Erythroblast (primary cell): ENCODE measurements around the gene MCUB.
"Not testable (repeated sequence)": the region's sequence is repeated elsewhere in the genome, so short reads cannot be mapped to it uniquely, and the experiment has no call there.

Experiments used
- DNase-seq, 2 experiments: peaks; one replicate each; lab custom pipeline; 2025; lab: John Stamatoyannopoulos, UW
- GATA1 ChIP-seq: IDR thresholded peaks from 2 replicates; pipeline ENCODE4 v1.6.1; 2011; ENCODE audit warnings: low read depth, mild to moderate bottlenecking, control low read depth, low read length, moderate library complexity
- POLR2A ChIP-seq: IDR thresholded peaks from 2 replicates; pipeline ENCODE4 v1.6.1; 2011; ENCODE audit warnings: mild to moderate bottlenecking, low read length

Gene MCUB

GRCh38 chr4:109559983-109560686 is at the start of gene MCUB:
MCUB (plus strand) TSS chr4:109560246; CDS start chr4:109560338, 92 bp downstream.
- TF ChIP-seq POLR2A (peak; percentile 85), GATA1 (no peak)
- DNase-seq, result peak; percentile 93 to 94

DNA sequence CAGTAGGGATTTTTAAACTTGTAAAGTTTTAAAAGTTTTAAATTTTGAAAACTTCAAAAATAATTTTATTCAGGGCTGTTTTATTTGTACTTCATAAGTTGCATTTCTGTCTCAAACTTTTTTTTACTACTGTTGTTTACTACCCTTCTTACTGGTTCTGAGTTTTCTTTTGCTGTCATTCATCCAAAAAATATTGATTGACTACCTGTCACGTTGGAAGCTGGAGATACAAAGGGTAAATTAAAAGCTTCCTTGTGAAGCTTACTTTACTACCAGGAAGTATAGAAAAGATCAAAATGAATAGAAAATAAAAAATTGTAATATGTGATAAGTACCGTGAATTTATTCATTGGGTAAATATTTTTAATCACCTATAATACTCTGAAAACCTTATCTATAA is 49.4 kb upstream of the MCUB start:
- TF ChIP-seq GATA1, result no peak
- no peak for DNase-seq

DNA sequence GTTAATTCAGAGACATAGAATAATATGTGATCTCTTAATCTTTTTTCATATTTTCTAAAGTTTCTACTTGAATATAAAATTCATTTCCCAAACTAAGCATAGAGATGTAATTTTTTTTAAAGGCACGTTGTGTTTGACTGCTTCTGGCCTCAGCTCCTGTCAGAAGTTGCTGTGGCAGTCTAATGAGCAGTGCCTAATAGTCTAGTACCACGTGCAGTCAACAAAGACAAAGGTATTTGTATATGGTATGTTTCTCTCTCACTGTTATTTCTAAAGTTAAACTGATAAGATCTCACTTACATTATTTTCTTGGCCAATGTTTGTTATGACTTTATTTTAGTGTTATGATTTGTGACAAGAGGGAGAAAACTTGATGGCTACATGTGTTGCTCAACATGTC is 48.6 kb upstream of the MCUB start:
- DNase-seq, result no peak
- TF ChIP-seq POLR2A (no peak), GATA1 (no peak)

- DNase-seq, result not testable (repeated sequence)
Measured at GRCh38 chr4:109513368-109513767, 46.7 kb upstream of the MCUB start.

GRCh38 chr4:109532182-109532581 is 27.9 kb upstream of the MCUB start:
- TF ChIP-seq GATA1 (no peak), POLR2A (no peak)
- no peak for DNase-seq

DNA sequence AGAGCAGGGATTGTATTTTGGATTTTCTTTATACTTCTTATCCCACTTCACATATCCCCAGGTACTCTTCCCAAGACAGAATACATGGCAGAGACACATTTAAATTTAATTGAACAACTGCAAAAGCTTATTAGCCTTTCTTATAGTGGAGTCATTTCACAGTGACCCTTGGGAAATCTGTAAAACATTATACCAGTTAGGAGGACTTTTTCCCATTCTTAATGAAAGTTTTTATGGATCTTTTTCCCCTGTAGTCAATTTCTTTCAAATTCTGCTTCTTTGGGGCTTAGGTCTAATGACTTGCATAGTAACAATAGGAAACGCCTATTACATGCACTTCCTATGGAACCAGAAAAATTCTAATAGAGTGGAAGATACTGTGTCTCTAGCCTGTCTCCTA is 14.6 kb upstream of the MCUB start:
- TF ChIP-seq GATA1, result no peak
- no peak for TF ChIP-seq POLR2A
- no peak for DNase-seq

GRCh38 chr4:109547394-109547793 is 12.7 kb upstream of the MCUB start:
- no peak for DNase-seq
- TF ChIP-seq POLR2A, result no peak
- no peak for TF ChIP-seq GATA1

DNA sequence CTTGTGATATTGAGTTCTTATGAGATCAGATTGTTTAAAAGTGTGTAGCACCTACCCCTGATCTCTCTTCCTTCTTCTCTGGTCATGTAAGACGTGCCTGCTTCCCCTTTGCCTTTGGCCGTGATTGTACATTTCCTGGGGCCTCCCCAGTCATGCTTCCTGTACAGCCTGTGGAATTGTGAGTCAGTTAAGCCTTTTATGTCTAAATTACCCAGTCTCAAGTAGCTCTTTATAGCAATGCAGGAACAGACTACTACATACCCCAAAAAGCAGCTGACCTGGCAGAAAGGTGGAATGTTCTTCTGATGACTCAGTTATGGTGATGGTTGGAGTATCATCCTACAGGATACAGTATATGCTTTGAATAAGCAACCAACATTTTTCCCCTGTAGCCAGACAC is 11.4 kb upstream of the MCUB start:
- TF ChIP-seq POLR2A, result no peak
- no peak for DNase-seq

- TF ChIP-seq POLR2A, result no peak
- no peak for TF ChIP-seq GATA1
- DNase-seq, result no peak
Measured at GRCh38 chr4:109552237-109552636, 7.8 kb upstream of the MCUB start.

- no peak for TF ChIP-seq POLR2A
- no peak for TF ChIP-seq GATA1
- DNase-seq, result no peak
Measured at GRCh38 chr4:109553130-109553529, 6.9 kb upstream of the MCUB start.

- TF ChIP-seq POLR2A (no peak), GATA1 (no peak)
- DNase-seq, result no peak
Measured at GRCh38 chr4:109554971-109555370, 5.1 kb upstream of the MCUB start.

- TF ChIP-seq GATA1 (no peak), POLR2A (no peak)
- DNase-seq, result no peak
Measured at GRCh38 chr4:109557433-109557832, 2.6 kb upstream of the MCUB start.

DNA sequence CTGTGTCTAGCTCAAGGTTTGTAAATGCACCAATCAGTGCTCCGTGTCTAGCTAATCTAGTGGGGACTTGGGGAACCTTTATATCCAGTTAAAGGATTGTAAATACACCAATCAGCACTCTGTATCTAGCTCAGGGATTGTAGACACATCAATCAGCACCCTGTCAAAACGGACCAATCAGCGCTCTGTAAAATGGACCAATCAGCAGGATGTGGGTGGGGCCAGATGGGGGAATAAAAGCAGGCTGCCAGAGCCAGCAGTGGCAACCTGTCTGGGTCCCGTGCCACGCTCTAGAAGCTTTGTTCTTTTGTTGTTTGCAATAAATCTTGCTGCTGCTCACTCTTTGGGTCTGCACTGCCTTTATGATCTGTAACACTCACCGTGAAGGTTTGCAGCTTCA is 2.0 kb upstream of the MCUB start:
- DNase-seq, result peak; percentile 29 to 35

DNA sequence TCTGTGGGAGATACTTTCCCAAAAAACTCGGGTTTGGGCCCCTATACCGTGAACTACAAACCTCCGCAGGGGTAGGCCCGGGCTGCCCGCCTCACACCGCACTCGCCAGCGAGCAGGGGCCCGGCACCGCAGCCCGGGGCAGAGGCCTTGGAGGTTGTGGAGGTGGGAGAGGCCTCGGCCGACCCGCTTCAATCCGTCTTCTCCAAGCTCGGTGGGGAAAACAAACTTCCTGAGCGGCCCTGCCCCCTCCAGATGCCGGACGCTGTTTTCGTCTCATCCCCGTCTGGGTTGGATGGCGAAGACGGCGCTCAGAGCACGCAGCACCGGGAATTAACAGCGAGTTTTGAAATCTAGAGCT is 442 bp upstream of the MCUB start:
- no peak for DNase-seq
- TF ChIP-seq GATA1 (no peak), POLR2A (no peak)

DNA sequence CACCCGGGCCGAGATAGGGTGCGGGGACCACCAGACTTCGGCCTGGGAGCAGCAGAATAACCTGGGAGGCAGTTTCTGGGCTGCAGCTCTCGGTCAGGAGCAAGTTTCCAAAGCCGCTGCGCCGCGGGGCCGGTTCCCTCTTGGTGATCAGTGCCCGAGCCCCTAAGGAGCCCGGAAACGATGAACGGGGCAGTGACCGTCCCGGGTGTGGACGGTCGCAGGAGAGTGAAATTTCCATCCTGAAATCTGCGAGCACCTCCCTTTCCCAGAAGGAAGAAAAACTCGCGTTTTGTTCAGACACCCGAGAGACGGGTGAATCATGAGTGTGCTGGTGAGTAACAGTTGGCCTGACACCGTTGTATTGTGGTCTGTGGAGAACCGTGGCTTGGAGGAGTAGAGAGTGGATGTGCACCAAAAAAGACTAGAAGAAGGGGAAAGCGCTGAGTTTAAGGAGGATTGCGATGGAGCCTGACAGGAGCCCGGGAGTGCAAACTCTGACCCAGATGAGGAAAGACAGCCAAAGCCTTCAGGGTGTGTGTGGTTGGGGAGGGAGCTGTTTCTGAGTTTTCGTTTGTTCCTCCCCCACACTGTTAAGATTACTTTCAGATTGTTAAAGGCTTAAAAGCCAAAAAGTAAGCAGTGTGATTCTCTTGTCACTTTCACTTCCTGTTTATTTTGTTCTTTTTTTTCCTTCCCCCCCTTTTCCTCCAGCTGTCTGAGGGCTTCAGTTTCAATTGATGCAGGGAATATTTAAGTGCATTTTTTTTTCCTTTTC is 828 bp downstream of the MCUB start:
- no peak for TF ChIP-seq GATA1
- no peak for TF ChIP-seq POLR2A

More for the DNA sequence above, 828 bp downstream of the MCUB start:
- DNase-seq, result peak; percentile 50 to 66
